BLaER1 treated with 17β-estradiol and CSF1 and Interleukin-3, amounts not matched to agents 10 nM and 100 nM (cell line): Measurements from ENCODE around the gene LYG1.
"Not testable (repeated sequence)": the region's sequence is repeated elsewhere in the genome, so short reads cannot be mapped to it uniquely, and the experiment has no call there.

Source experiments
- H3K27ac ChIP-seq, 11 experiments: shearing (Covaris generic); formaldehyde crosslinking; 2 replicates each; pipeline ENCODE4 v1.8.1; 2022
- H3K27me3 ChIP-seq, 11 experiments: shearing (Covaris generic); formaldehyde crosslinking; 2 replicates each; pipeline ENCODE4 v1.8.1; 2022
- H3K36me3 ChIP-seq, 11 experiments: shearing (Covaris generic); formaldehyde crosslinking; 2 replicates each; pipeline ENCODE4 v1.8.1; 2022
- H3K4me1 ChIP-seq, 10 experiments: shearing (Covaris generic); formaldehyde crosslinking; 2 replicates each; pipeline ENCODE4 v1.8.1; 2022
- H3K4me2 ChIP-seq, 11 experiments: shearing (Covaris generic); formaldehyde crosslinking; 2 replicates each; pipeline ENCODE4 v1.8.1; 2022
- H3K4me3 ChIP-seq, 10 experiments: shearing (Covaris generic); formaldehyde crosslinking; 2 replicates each; pipeline ENCODE4 v1.8.1; 2022
- H3K9ac ChIP-seq, 11 experiments: shearing (Covaris generic); formaldehyde crosslinking; 2 replicates each; pipeline ENCODE4 v1.8.1; 2022
- H3K9me3 ChIP-seq, 11 experiments: shearing (Covaris generic); formaldehyde crosslinking; replicated peaks in 1 of 11; 2 replicates each; pipeline ENCODE4 v1.8.1; 2022
- H4K20me1 ChIP-seq, 11 experiments: shearing (Covaris generic); formaldehyde crosslinking; 2 replicates each; pipeline ENCODE4 v1.8.1; 2022
- Cebpa-rat ChIP-seq, 11 experiments: shearing (Covaris generic); IDR thresholded peaks; 2 replicates each; pipeline ENCODE4 v1.8.1; 2022

Gene LYG1

GRCh38 chr2:99285526-99285925 is 15.5 kb downstream of the LYG1 start:
- H3K4me2 ChIP-seq = no peak overlapping the region
- H3K36me3 ChIP-seq = peaks cover 52 to 90% (median 73%) of the 10 kb centered on the region in 11 experiments
- no peaks in the 10 kb centered on the region for H3K27me3 ChIP-seq
- H3K9ac ChIP-seq = no peak overlapping the region
- H3K4me1 ChIP-seq = peaks cover 0 to 7% (median 0%) of the 10 kb centered on the region in 10 experiments; a peak in 1 of 20 replicates
- no peak overlapping the region for H3K4me3 ChIP-seq
- no peaks in the 10 kb centered on the region for H4K20me1 ChIP-seq
- peaks cover 20 to 44% (median 31%) of the 10 kb centered on the region in 11 experiments for H3K9me3 ChIP-seq
- no peak for TF ChIP-seq Cebpa-rat (IDR thresholded peaks at IDR 0.05)
- H3K27ac ChIP-seq = no peak overlapping the region

GRCh38 chr2:99279969-99280695 is 20.9 kb downstream of the LYG1 start:
- H4K20me1 ChIP-seq = no peaks in the 10 kb centered on the region
- no peak overlapping the region for H3K4me2 ChIP-seq
- no peak overlapping the region for H3K4me3 ChIP-seq
- H3K27ac ChIP-seq = no peak overlapping the region
- TF ChIP-seq Cebpa-rat (IDR thresholded peaks at IDR 0.05) = no peak
- peaks cover 52 to 75% (median 63%) of the 10 kb centered on the region in 11 experiments for H3K36me3 ChIP-seq
- H3K9me3 ChIP-seq = peaks cover 28 to 68% (median 54%) of the 10 kb centered on the region in 11 experiments
- H3K27me3 ChIP-seq = no peaks in the 10 kb centered on the region
- H3K9ac ChIP-seq = no peak overlapping the region
- no peaks in the 10 kb centered on the region; a peak in 1 of 20 replicates for H3K4me1 ChIP-seq

GRCh38 chr2:99278793-99279291 is 22.2 kb downstream of the LYG1 start:
- TF ChIP-seq Cebpa-rat (IDR thresholded peaks at IDR 0.05) = no peak
- Histone ChIP-seq H3K4me3 (no peak overlapping the region), H3K36me3 (peaks cover 39 to 62% (median 50%) of the 10 kb centered on the region in 11 experiments), H3K4me2 (no peak overlapping the region), H4K20me1 (no peaks in the 10 kb centered on the region), H3K9me3 (peaks cover 19 to 55% (median 44%) of the 10 kb centered on the region in 11 experiments), H3K4me1 (no peaks in the 10 kb centered on the region; a peak in 1 of 20 replicates), H3K27me3 (no peaks in the 10 kb centered on the region), H3K9ac (no peak overlapping the region), H3K27ac (no peak overlapping the region)

- not testable (repeated sequence) for H4K20me1 ChIP-seq, H3K4me1 ChIP-seq, H3K4me3 ChIP-seq, H3K27ac ChIP-seq, H3K4me2 ChIP-seq, H3K9ac ChIP-seq, H3K27me3 ChIP-seq
- Histone ChIP-seq H3K36me3 (peaks cover 34 to 56% (median 44%) of the 10 kb centered on the region in 11 experiments), H3K9me3 (peaks cover 15 to 50% (median 38%) of the 10 kb centered on the region in 11 experiments)
These were observed 22.7 kb downstream of the LYG1 start for GRCh38 chr2:99278195-99278765.

GRCh38 chr2:99275882-99276281 is 25.1 kb downstream of the LYG1 start:
- Histone ChIP-seq H3K27me3 (no peaks in the 10 kb centered on the region), H3K9ac (no peak overlapping the region), H3K4me2 (no peak overlapping the region), H3K9me3 (peaks cover 28 to 51% (median 45%) of the 10 kb centered on the region in 11 experiments), H4K20me1 (no peaks in the 10 kb centered on the region), H3K4me3 (no peak overlapping the region), H3K36me3 (peaks cover 15 to 40% (median 27%) of the 10 kb centered on the region in 11 experiments; a peak in 21 of 22 replicates), H3K4me1 (no peaks in the 10 kb centered on the region), H3K27ac (no peak overlapping the region)
- no peak for TF ChIP-seq Cebpa-rat (IDR thresholded peaks at IDR 0.05)

- Histone ChIP-seq H3K27me3 (no peaks in the 10 kb centered on the region), H3K36me3 (peaks cover 0 to 6% (median 0%) of the 10 kb centered on the region in 11 experiments; a peak in 1 of 22 replicates), H3K9me3 (peaks cover 0 to 7% (median 0%) of the 10 kb centered on the region in 11 experiments; a peak in 4 of 22 replicates), H3K27ac (no peak overlapping the region), H3K4me3 (no peak overlapping the region), H3K4me2 (peak overlapping the region in 5 of 11 experiments; percentile 1 to 36 (median 17); a peak in 5 of 22 replicates), H3K9ac (no peak overlapping the region), H3K4me1 (peaks cover 0 to 14% (median 10%) of the 10 kb centered on the region in 10 experiments; a peak in 17 of 20 replicates), H4K20me1 (no peaks in the 10 kb centered on the region)
- no peak for TF ChIP-seq Cebpa-rat (IDR thresholded peaks at IDR 0.05)
These were observed 39.8 kb downstream of the LYG1 start for GRCh38 chr2:99261242-99261641.

- Histone ChIP-seq H3K4me3 (no peak overlapping the region), H3K9ac (no peak overlapping the region), H3K27ac (no peak overlapping the region), H3K36me3 (peaks cover 0 to 6% (median 0%) of the 10 kb centered on the region in 11 experiments; a peak in 1 of 22 replicates), H3K4me2 (no peak overlapping the region), H4K20me1 (no peaks in the 10 kb centered on the region), H3K27me3 (no peaks in the 10 kb centered on the region), H3K4me1 (peaks cover 7 to 25% (median 20%) of the 10 kb centered on the region in 10 experiments), H3K9me3 (peaks cover 0 to 7% (median 0%) of the 10 kb centered on the region in 11 experiments; a peak in 4 of 22 replicates)
- TF ChIP-seq Cebpa-rat (IDR thresholded peaks at IDR 0.05) = no peak
These were observed 40.8 kb downstream of the LYG1 start for GRCh38 chr2:99260184-99260583.

GRCh38 chr2:99259465-99259864 is 41.5 kb downstream of the LYG1 start:
- H3K27me3 ChIP-seq = no peaks in the 10 kb centered on the region
- no peak overlapping the region for H3K9ac ChIP-seq
- H4K20me1 ChIP-seq = no peaks in the 10 kb centered on the region
- peaks cover 0 to 7% (median 0%) of the 10 kb centered on the region in 11 experiments; a peak in 4 of 22 replicates for H3K9me3 ChIP-seq
- H3K36me3 ChIP-seq = peaks cover 0 to 6% (median 0%) of the 10 kb centered on the region in 11 experiments; a peak in 1 of 22 replicates
- TF ChIP-seq Cebpa-rat (IDR thresholded peaks at IDR 0.05) = no peak
- peaks cover 7 to 27% (median 20%) of the 10 kb centered on the region in 10 experiments for H3K4me1 ChIP-seq
- no peak overlapping the region for H3K4me3 ChIP-seq
- no peak overlapping the region for H3K27ac ChIP-seq
- no peak overlapping the region for H3K4me2 ChIP-seq

- Histone ChIP-seq H3K27me3 (no peaks in the 10 kb centered on the region), H3K4me2 (peak overlapping the region in 7 of 11 experiments; percentile 65 to 83 (median 74); a peak in 13 of 22 replicates), H3K36me3 (no peaks in the 10 kb centered on the region; a peak in 1 of 22 replicates), H3K27ac (peak overlapping the region in 1 of 11 experiments; percentile 1; a peak in 2 of 22 replicates), H3K4me3 (no peak overlapping the region), H3K9ac (no peak overlapping the region), H3K9me3 (peaks cover 0 to 7% (median 0%) of the 10 kb centered on the region in 11 experiments; a peak in 4 of 22 replicates), H4K20me1 (no peaks in the 10 kb centered on the region), H3K4me1 (peaks cover 7 to 23% (median 17%) of the 10 kb centered on the region in 10 experiments)
- TF ChIP-seq Cebpa-rat (IDR thresholded peaks at IDR 0.05) = no peak
These were observed 44.3 kb downstream of the LYG1 start for GRCh38 chr2:99256677-99257076.
